AG10803 (cell line): ENCODE results near the gene STAT1.

Experiments
- DNase-seq: peaks from one replicate; pipeline ENCODE4 v3.0.0; 2010; ENCODE audit warnings: low read depth
- H3K4me3 ChIP-seq: 2 replicates; pipeline ENCODE4 v1.5.1; 2011; ENCODE audit warnings: mild to moderate bottlenecking, low read length, control low read depth
- CTCF ChIP-seq: conservative IDR thresholded peaks from 2 replicates; pipeline ENCODE4 v1.5.1; 2011; ENCODE audit warnings: mild to moderate bottlenecking, low read length, control low read depth, inconsistent platforms

Gene STAT1

GRCh38 chr2:191009541-191010374, 4.2 kb downstream of the STAT1 start:
- H3K4me3 ChIP-seq, result no peak overlapping the region; the same call in 1 of the 2 replicates
- DNase-seq, result peak; percentile 51
- TF ChIP-seq CTCF, result no peak

GRCh38 chr2:191008286-191008685, 5.7 kb downstream of the STAT1 start:
- no peak overlapping the region for H3K4me3 ChIP-seq
- no peak for DNase-seq
- TF ChIP-seq CTCF, result no peak

- DNase-seq, result no peak
- H3K4me3 ChIP-seq, result no peak overlapping the region
- no peak for TF ChIP-seq CTCF
Measured at GRCh38 chr2:191006997-191007783, 6.8 kb downstream of the STAT1 start.

GRCh38 chr2:191006297-191006696, 7.7 kb downstream of the STAT1 start:
- no peak for DNase-seq
- TF ChIP-seq CTCF, result no peak
- no peak overlapping the region for H3K4me3 ChIP-seq

- TF ChIP-seq CTCF, result no peak
- DNase-seq, result no peak
- H3K4me3 ChIP-seq, result no peak overlapping the region
Measured at GRCh38 chr2:191003405-191004309, 10.3 kb downstream of the STAT1 start.

- no peak overlapping the region for H3K4me3 ChIP-seq
- no peak for TF ChIP-seq CTCF
- no peak for DNase-seq
Measured at GRCh38 chr2:191001624-191002023, 12.3 kb downstream of the STAT1 start.
